PC-9 (cell line): ENCODE results near the gene DOCK11. TPM values are rescaled to one million over a fixed set of nuclear protein-coding genes. Genes with fewer than 3 reads are reported as not detected.
A peak's percentile ranks its signal among the peaks of the same experiment; 100 is the strongest.
"Not testable (repeated sequence)": the region's sequence is repeated elsewhere in the genome, so short reads cannot be mapped to it uniquely, and the experiment has no call there.

Source experiments
- BruUV-seq: library from RNA; stranded (reverse); fragments of 400-500 nt; replicated peaks from 2 replicates; lab custom pipeline; 2021; lab: Mats Ljungman, UMichigan
- CTCF ChIA-PET: fragments of 300-600 bp; sonication (Branson Sonifier 250); formaldehyde crosslinking; loops from one replicate; lab custom pipeline; 2022; ENCODE audit warnings: antibody characterized with exemption; lab: Charles Lee
- POLR2A ChIA-PET: fragments of 300-600 bp; sonication (Branson Sonifier 250); formaldehyde crosslinking; loops from one replicate; lab custom pipeline; 2022; ENCODE audit warnings: antibody characterized with exemption; ENCODE audit not compliant: unreplicated experiment; lab: Charles Lee
- DNase-seq, 2 experiments: peaks; one replicate each; pipeline versions ENCODE4 v3.0.0 to v3.0.0-alpha.2; 2015 to 2022; ENCODE audit warnings: mixed read lengths in 1 of 2
- H2AFZ ChIP-seq: fragments of 200-600 bp; sonication (generic); 2 replicates; pipeline ENCODE4 v1.8.1; 2017; ENCODE audit warnings: antibody characterized with exemption
- H3F3A ChIP-seq: fragments of 200-600 bp; sonication (generic); 2 replicates; pipeline ENCODE4 v1.8.1; 2017; ENCODE audit warnings: antibody characterized with exemption, mild to moderate bottlenecking, low read depth; ENCODE audit not compliant: insufficient read depth
- H3K27ac ChIP-seq: fragments of 200-600 bp; sonication (generic); 2 replicates; pipeline ENCODE4 v1.6.1; 2016; ENCODE audit warnings: mixed run types
- H3K27me3 ChIP-seq: fragments of 200-600 bp; sonication (generic); 2 replicates; pipeline ENCODE4 v1.6.1; 2016; ENCODE audit warnings: low read depth, mixed run types; ENCODE audit not compliant: insufficient read depth
- H3K36me3 ChIP-seq: fragments of 200-600 bp; sonication (generic); 2 replicates; pipeline ENCODE4 v1.6.1; 2016; ENCODE audit warnings: low read depth, mixed run types
- H3K4me1 ChIP-seq: fragments of 200-600 bp; sonication (generic); replicated peaks from 2 replicates; pipeline ENCODE4 v1.6.1; 2016; ENCODE audit warnings: mixed run types; ENCODE audit not compliant: insufficient read depth
- H3K4me2 ChIP-seq: fragments of 200-600 bp; sonication (generic); 2 replicates; pipeline ENCODE4 v1.6.1; 2017; ENCODE audit warnings: mixed run types
- H3K4me3 ChIP-seq: fragments of 200-600 bp; sonication (generic); 2 replicates; pipeline ENCODE4 v1.6.1; 2016; ENCODE audit warnings: mixed run types
- H3K79me2 ChIP-seq: fragments of 200-600 bp; sonication (generic); 2 replicates; pipeline ENCODE4 v1.6.1; 2017; ENCODE audit warnings: low read depth, mixed run types
- H3K9me2 ChIP-seq: fragments of 200-600 bp; sonication (generic); 2 replicates; pipeline ENCODE4 v1.8.1; 2017; ENCODE audit warnings: mild to moderate bottlenecking; ENCODE audit not compliant: insufficient read depth
- H3K9me3 ChIP-seq: fragments of 200-600 bp; sonication (generic); 2 replicates; pipeline ENCODE4 v1.8.1; 2016; ENCODE audit warnings: low read depth; ENCODE audit not compliant: insufficient read depth
- H4K20me1 ChIP-seq: fragments of 200-600 bp; sonication (generic); 2 replicates; pipeline ENCODE4 v1.8.1; 2017; ENCODE audit not compliant: insufficient read depth
- CTCF ChIP-seq: fragments of 200-600 bp; sonication (generic); conservative IDR thresholded peaks from 2 replicates; pipeline ENCODE4 v1.6.1; 2017; ENCODE audit warnings: mixed run types, antibody characterized with exemption, mild to moderate bottlenecking, moderate library complexity
- EZH2 ChIP-seq: fragments of 200-600 bp; sonication (generic); IDR thresholded peaks from 2 replicates; pipeline ENCODE4 v1.8.0; 2017; ENCODE audit warnings: antibody characterized with exemption, low read depth
- intact Hi-C: fragments of 100-400 bp; cut with micrococcal nuclease; formaldehyde crosslinking; loops from one replicate; pipeline ENCODE4 v1.10.0; 2022; ENCODE audit not compliant: unreplicated experiment
- total RNA-seq: library from RNA; stranded (reverse); gene quantifications from 2 replicates; pipeline ENCODE4 v1.2.3, GENCODE V29; 2021

The DOCK11 gene
- total RNA-seq, 1 experiment from 2014 or later: 9.0 TPM

- H3F3A ChIP-seq: peaks cover 13% of the 10 kb centered on the region; the same call in 1 of the 2 replicates
- no peaks in the 10 kb centered on the region for H3K27me3 ChIP-seq
- no peaks in the 10 kb centered on the region for H3K79me2 ChIP-seq
- H2AFZ ChIP-seq: peak overlapping the region; percentile 82
- H3K27ac ChIP-seq: peak overlapping the region; percentile 90
- peak overlapping the region; percentile 46; the same call in 1 of the 2 replicates for H3K4me3 ChIP-seq
- TF ChIP-seq EZH2 (no peak), CTCF (no peak)
- DNase-seq: peak; percentile 59 to 83
- TSS peak; percentile 63 for BruUV-seq
- H3K9me3 ChIP-seq: no peaks in the 10 kb centered on the region
- peak overlapping the region; percentile 80 for H3K4me2 ChIP-seq
- CTCF ChIA-PET: interaction anchor here (0.7 to 1.4 kb wide), 2 partner anchors 25 to 355 kb away, joined by 3 to 5 read pairs; no protein-coding TSS in a partner anchor
- H3K36me3 ChIP-seq: no peaks in the 10 kb centered on the region
- H3K9me2 ChIP-seq: no peaks in the 10 kb centered on the region
- intact Hi-C loops: no loop called here
- no peaks in the 10 kb centered on the region for H4K20me1 ChIP-seq
- POLR2A ChIA-PET: no interaction called here
- H3K4me1 ChIP-seq: peaks cover 19% of the 10 kb centered on the region
These were observed 11.3 kb upstream of the DOCK11 start for GRCh38 chrX:118484216-118484903.

DNA sequence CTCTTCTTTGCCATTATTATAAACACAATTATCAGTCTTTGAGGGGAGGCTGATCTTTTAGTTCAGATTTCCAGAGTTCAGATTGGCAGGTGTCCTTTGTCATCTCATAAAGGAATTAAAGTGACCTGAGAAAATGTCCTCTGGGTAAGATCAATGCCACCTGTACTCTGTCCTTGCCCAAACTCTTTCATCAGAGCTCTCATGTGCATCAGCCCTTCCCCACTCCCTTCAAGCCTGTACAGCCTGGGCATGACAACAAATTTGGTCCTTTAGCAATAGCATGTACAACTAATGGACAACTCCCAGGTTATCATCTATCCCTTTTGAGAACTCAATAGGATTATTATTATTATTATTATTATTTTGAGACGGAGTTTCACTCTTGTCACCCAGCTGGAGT lies 8.9 kb upstream of the DOCK11 start:
- H3K4me2 ChIP-seq, H3K79me2 ChIP-seq, H3K27ac ChIP-seq, BruUV-seq, DNase-seq, H3K36me3 ChIP-seq, H3K27me3 ChIP-seq, H3K9me2 ChIP-seq, intact Hi-C loops, CTCF ChIA-PET, H3K9me3 ChIP-seq, H4K20me1 ChIP-seq, POLR2A ChIA-PET, H2AFZ ChIP-seq, H3K4me3 ChIP-seq: not testable (repeated sequence)
- Histone ChIP-seq H3K4me1 (peaks cover 19% of the 10 kb centered on the region), H3F3A (peaks cover 13% of the 10 kb centered on the region; the same call in 1 of the 2 replicates)

DNA sequence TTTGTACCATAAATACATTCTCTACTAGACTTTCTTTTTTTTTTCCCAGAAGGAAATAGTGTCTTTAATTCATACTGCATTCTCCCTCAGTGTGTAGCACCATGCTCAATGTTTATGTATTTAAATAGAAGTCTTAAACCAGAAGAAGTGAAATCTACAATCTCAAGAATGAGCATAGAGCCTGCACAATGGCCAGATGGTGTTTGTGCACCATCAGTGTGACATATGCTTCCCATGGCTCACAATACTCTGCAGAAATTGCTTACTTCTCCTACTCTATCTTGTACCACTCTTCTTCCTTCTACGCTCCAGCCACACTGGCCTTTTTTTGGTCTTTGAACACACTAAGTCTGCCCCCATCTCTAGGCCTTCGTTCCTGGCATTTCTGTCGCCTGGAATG lies 2.6 kb upstream of the DOCK11 start:
- Histone ChIP-seq H3K36me3 (no peaks in the 10 kb centered on the region), H3K9me3 (no peaks in the 10 kb centered on the region), H3K27ac (no peak overlapping the region), H3K4me2 (no peak overlapping the region), H3K79me2 (no peaks in the 10 kb centered on the region), H3K9me2 (no peaks in the 10 kb centered on the region), H3F3A (0 out of 2 replicates have a peak, but pooled peaks cover 7% of the 10 kb centered on the region), H4K20me1 (no peaks in the 10 kb centered on the region), H3K4me1 (peaks cover 14% of the 10 kb centered on the region), H2AFZ (no peak overlapping the region), H3K4me3 (no peak overlapping the region), H3K27me3 (no peaks in the 10 kb centered on the region)
- intact Hi-C loops: no loop called here
- DNase-seq: no peak
- no peak for TF ChIP-seq EZH2
- TF ChIP-seq CTCF: no peak
- POLR2A ChIA-PET: no interaction called here
- CTCF ChIA-PET: interaction anchor here (0.5 kb wide), 1 partner anchor 109 kb away, joined by 4 read pairs; no protein-coding TSS in a partner anchor
- no TSS peak for BruUV-seq
